ENCODE results near the gene IGF1R.

Gene IGF1R

GRCh38 chr15:98966091-98966787 lies 317.9 kb downstream of the IGF1R start:
- H3K27me3 Mint-ChIP-seq = peaks cover 25% of the 10 kb centered on the region
- ATAC-seq (replicated peaks; ENCODE audit: extremely low read depth, poor library complexity, severe bottlenecking) = no peak
- no peak for DNase-seq (ENCODE audit: low spot score in 2 of 2)
- H3K27ac Mint-ChIP-seq (ENCODE audit: low read depth) = no peak overlapping the region
- H3K4me3 Mint-ChIP-seq = no peak overlapping the region
- H3K9me3 Mint-ChIP-seq = no peaks in the 10 kb centered on the region
- peaks cover 3% of the 10 kb centered on the region for H3K36me3 Mint-ChIP-seq (ENCODE audit: insufficient read depth)
- H3K4me1 Mint-ChIP-seq = no peaks in the 10 kb centered on the region

- ATAC-seq (replicated peaks; ENCODE audit: extremely low read depth, poor library complexity, severe bottlenecking) (no peak), DNase-seq (ENCODE audit: low spot score in 2 of 2) (no peak)
- Mint-ChIP-seq H3K36me3 (ENCODE audit: insufficient read depth) (peaks cover 3% of the 10 kb centered on the region), H3K27me3 (peaks cover 25% of the 10 kb centered on the region), H3K4me3 (no peak overlapping the region), H3K4me1 (no peaks in the 10 kb centered on the region), H3K27ac (ENCODE audit: low read depth) (no peak overlapping the region), H3K9me3 (no peaks in the 10 kb centered on the region)
Observed at GRCh38 chr15:98967096-98967495, 318.8 kb downstream of the IGF1R start.

GRCh38 chr15:98967916-98968315 lies 319.6 kb downstream of the IGF1R start:
- H3K27me3 Mint-ChIP-seq = peaks cover 25% of the 10 kb centered on the region
- ATAC-seq (replicated peaks; ENCODE audit: extremely low read depth, poor library complexity, severe bottlenecking) = no peak
- no peaks in the 10 kb centered on the region for H3K36me3 Mint-ChIP-seq (ENCODE audit: insufficient read depth)
- no peaks in the 10 kb centered on the region for H3K4me1 Mint-ChIP-seq
- H3K27ac Mint-ChIP-seq (ENCODE audit: low read depth) = no peak overlapping the region
- no peaks in the 10 kb centered on the region for H3K9me3 Mint-ChIP-seq
- DNase-seq (ENCODE audit: low spot score in 2 of 2) = no peak
- no peak overlapping the region for H3K4me3 Mint-ChIP-seq

GRCh38 chr15:98968576-98968975 lies 320.2 kb downstream of the IGF1R start:
- ATAC-seq (replicated peaks; ENCODE audit: extremely low read depth, poor library complexity, severe bottlenecking) = no peak
- Mint-ChIP-seq H3K4me1 (no peaks in the 10 kb centered on the region), H3K36me3 (ENCODE audit: insufficient read depth) (no peaks in the 10 kb centered on the region), H3K9me3 (no peaks in the 10 kb centered on the region), H3K27ac (ENCODE audit: low read depth) (no peak overlapping the region), H3K27me3 (peaks cover 25% of the 10 kb centered on the region), H3K4me3 (no peak overlapping the region)
- no peak for DNase-seq (ENCODE audit: low spot score in 2 of 2)

GRCh38 chr15:98969126-98969735 lies 320.9 kb downstream of the IGF1R start:
- Mint-ChIP-seq H3K36me3 (ENCODE audit: insufficient read depth) (no peaks in the 10 kb centered on the region), H3K4me1 (no peaks in the 10 kb centered on the region), H3K4me3 (no peak overlapping the region), H3K9me3 (no peaks in the 10 kb centered on the region), H3K27ac (ENCODE audit: low read depth) (no peak overlapping the region), H3K27me3 (peaks cover 25% of the 10 kb centered on the region)
- no peak for ATAC-seq (replicated peaks; ENCODE audit: extremely low read depth, poor library complexity, severe bottlenecking)
- no peak for DNase-seq (ENCODE audit: low spot score in 2 of 2)

- H3K27ac Mint-ChIP-seq (ENCODE audit: low read depth) = no peak overlapping the region
- H3K36me3 Mint-ChIP-seq (ENCODE audit: insufficient read depth) = no peaks in the 10 kb centered on the region
- no peak overlapping the region for H3K4me3 Mint-ChIP-seq
- DNase-seq (ENCODE audit: low spot score in 2 of 2) = no peak
- no peak for ATAC-seq (replicated peaks; ENCODE audit: extremely low read depth, poor library complexity, severe bottlenecking)
- H3K27me3 Mint-ChIP-seq = peaks cover 22% of the 10 kb centered on the region
- H3K9me3 Mint-ChIP-seq = no peaks in the 10 kb centered on the region
- no peaks in the 10 kb centered on the region for H3K4me1 Mint-ChIP-seq
Observed at GRCh38 chr15:98970799-98971198, 322.5 kb downstream of the IGF1R start.

- Mint-ChIP-seq H3K27me3 (no peaks in the 10 kb centered on the region), H3K9me3 (no peaks in the 10 kb centered on the region), H3K4me1 (no peaks in the 10 kb centered on the region), H3K4me3 (no peak overlapping the region), H3K27ac (ENCODE audit: low read depth) (no peak overlapping the region), H3K36me3 (ENCODE audit: insufficient read depth) (no peaks in the 10 kb centered on the region)
- ATAC-seq (replicated peaks; ENCODE audit: extremely low read depth, poor library complexity, severe bottlenecking) (no peak), DNase-seq (ENCODE audit: low spot score in 2 of 2) (no peak)
Observed at GRCh38 chr15:98976500-98976899, 328.2 kb downstream of the IGF1R start.

- H3K4me1 Mint-ChIP-seq = no peaks in the 10 kb centered on the region
- ATAC-seq (replicated peaks; ENCODE audit: extremely low read depth, poor library complexity, severe bottlenecking) (no peak), DNase-seq (ENCODE audit: low spot score in 2 of 2) (no peak)
- H3K27me3 Mint-ChIP-seq = no peaks in the 10 kb centered on the region
- H3K4me3 Mint-ChIP-seq = no peak overlapping the region
- no peaks in the 10 kb centered on the region for H3K36me3 Mint-ChIP-seq (ENCODE audit: insufficient read depth)
- no peaks in the 10 kb centered on the region for H3K9me3 Mint-ChIP-seq
- no peak overlapping the region for H3K27ac Mint-ChIP-seq (ENCODE audit: low read depth)
Observed at GRCh38 chr15:98977441-98977840, 329.1 kb downstream of the IGF1R start.

GRCh38 chr15:98978153-98978552 lies 329.8 kb downstream of the IGF1R start:
- H3K4me1 Mint-ChIP-seq = no peaks in the 10 kb centered on the region
- no peaks in the 10 kb centered on the region for H3K36me3 Mint-ChIP-seq (ENCODE audit: insufficient read depth)
- DNase-seq (ENCODE audit: low spot score in 2 of 2) = no peak
- no peaks in the 10 kb centered on the region for H3K27me3 Mint-ChIP-seq
- no peak for ATAC-seq (replicated peaks; ENCODE audit: extremely low read depth, poor library complexity, severe bottlenecking)
- no peak overlapping the region for H3K27ac Mint-ChIP-seq (ENCODE audit: low read depth)
- H3K9me3 Mint-ChIP-seq = no peaks in the 10 kb centered on the region
- no peak overlapping the region for H3K4me3 Mint-ChIP-seq

GRCh38 chr15:98980899-98981228 lies 332.5 kb downstream of the IGF1R start:
- Mint-ChIP-seq H3K4me1 (no peaks in the 10 kb centered on the region), H3K9me3 (peaks cover 4% of the 10 kb centered on the region), H3K27me3 (peaks cover 19% of the 10 kb centered on the region), H3K36me3 (ENCODE audit: insufficient read depth) (no peaks in the 10 kb centered on the region), H3K27ac (ENCODE audit: low read depth) (no peak overlapping the region), H3K4me3 (no peak overlapping the region)
- DNase-seq (ENCODE audit: low spot score in 2 of 2) = no peak
- ATAC-seq (replicated peaks; ENCODE audit: extremely low read depth, poor library complexity, severe bottlenecking) = no peak

- Mint-ChIP-seq H3K9me3 (peaks cover 9% of the 10 kb centered on the region), H3K4me1 (no peaks in the 10 kb centered on the region), H3K27ac (ENCODE audit: low read depth) (no peak overlapping the region), H3K4me3 (no peak overlapping the region), H3K27me3 (peaks cover 30% of the 10 kb centered on the region), H3K36me3 (ENCODE audit: insufficient read depth) (no peaks in the 10 kb centered on the region)
- DNase-seq (ENCODE audit: low spot score in 2 of 2) (no peak), ATAC-seq (replicated peaks; ENCODE audit: extremely low read depth, poor library complexity, severe bottlenecking) (no peak)
Observed at GRCh38 chr15:98981851-98982722, 333.7 kb downstream of the IGF1R start.

- Mint-ChIP-seq H3K9me3 (peaks cover 9% of the 10 kb centered on the region), H3K4me3 (no peak overlapping the region), H3K27me3 (peaks cover 30% of the 10 kb centered on the region), H3K36me3 (ENCODE audit: insufficient read depth) (no peaks in the 10 kb centered on the region), H3K4me1 (no peaks in the 10 kb centered on the region), H3K27ac (ENCODE audit: low read depth) (no peak overlapping the region)
- DNase-seq (ENCODE audit: low spot score in 2 of 2) = no peak
- ATAC-seq (replicated peaks; ENCODE audit: extremely low read depth, poor library complexity, severe bottlenecking) = no peak
Observed at GRCh38 chr15:98983334-98983733, 335.0 kb downstream of the IGF1R start.

GRCh38 chr15:98986281-98986680 lies 337.9 kb downstream of the IGF1R start:
- DNase-seq (ENCODE audit: low spot score in 2 of 2) (no peak), ATAC-seq (replicated peaks; ENCODE audit: extremely low read depth, poor library complexity, severe bottlenecking) (no peak)
- H3K27ac Mint-ChIP-seq (ENCODE audit: low read depth) = no peak overlapping the region
- H3K4me1 Mint-ChIP-seq = no peaks in the 10 kb centered on the region
- peaks cover 9% of the 10 kb centered on the region for H3K9me3 Mint-ChIP-seq
- peaks cover 58% of the 10 kb centered on the region for H3K27me3 Mint-ChIP-seq
- H3K4me3 Mint-ChIP-seq = no peak overlapping the region
- H3K36me3 Mint-ChIP-seq (ENCODE audit: insufficient read depth) = no peaks in the 10 kb centered on the region
